GM20000 (cell line): Measurements from ENCODE around the gene ASIC3.

Source experiments
- DNase-seq: peaks from one replicate; pipeline ENCODE4 v3.0.0; 2012; ENCODE audit warnings: low spot score
- CTCF ChIP-seq: IDR thresholded peaks from 2 replicates; pipeline ENCODE4 v1.5.1; 2012; ENCODE audit warnings: mild to moderate bottlenecking, control low read depth; ENCODE audit errors: extremely low read depth, missing control alignments

The ASIC3 gene

GRCh38 chr7:151014950-151015349, 33.4 kb upstream of the ASIC3 start:
- no peak for TF ChIP-seq CTCF
- DNase-seq, result no peak

GRCh38 chr7:151015967-151016366, 32.4 kb upstream of the ASIC3 start:
- no peak for TF ChIP-seq CTCF
- no peak for DNase-seq

GRCh38 chr7:151016505-151016904, 31.8 kb upstream of the ASIC3 start:
- DNase-seq, result no peak
- TF ChIP-seq CTCF, result no peak

- TF ChIP-seq CTCF, result no peak
- no peak for DNase-seq
Measured at GRCh38 chr7:151016942-151017341, 31.4 kb upstream of the ASIC3 start.

GRCh38 chr7:151017370-151017952, 30.9 kb upstream of the ASIC3 start:
- TF ChIP-seq CTCF, result no peak
- no peak for DNase-seq

- peak; percentile 97 for TF ChIP-seq CTCF
- peak; percentile 88 for DNase-seq
Measured at GRCh38 chr7:151017953-151018420, 30.3 kb upstream of the ASIC3 start.

GRCh38 chr7:151018421-151019129, 29.8 kb upstream of the ASIC3 start:
- DNase-seq, result no peak
- TF ChIP-seq CTCF, result no peak
